KG1 (cell line): ENCODE data around the gene FRS3.

Experiments used
- DNase-seq: peaks from one replicate; lab custom pipeline; 2025; lab: John Stamatoyannopoulos, UW

FRS3 gene

GRCh38 chr6:41728073-41728936 is 51.4 kb downstream of the FRS3 start:
- no peak for DNase-seq

GRCh38 chr6:41727705-41728072 is 52.0 kb downstream of the FRS3 start:
- no peak for DNase-seq

- no peak for DNase-seq
Observed at GRCh38 chr6:41726876-41727275, 52.8 kb downstream of the FRS3 start.

- DNase-seq, result no peak
Observed at GRCh38 chr6:41724586-41725501, 54.9 kb downstream of the FRS3 start.

- DNase-seq, result no peak
Observed at GRCh38 chr6:41724228-41724580, 55.5 kb downstream of the FRS3 start.

- no peak for DNase-seq
Observed at GRCh38 chr6:41723530-41724227, 56.0 kb downstream of the FRS3 start.

- no peak for DNase-seq
Observed at GRCh38 chr6:41722969-41723529, 56.7 kb downstream of the FRS3 start.

- DNase-seq, result no peak
Observed at GRCh38 chr6:41721414-41721813, 58.3 kb downstream of the FRS3 start.

- no peak for DNase-seq
Observed at GRCh38 chr6:41720783-41721182, 58.9 kb downstream of the FRS3 start.

GRCh38 chr6:41720262-41720620 is 59.5 kb downstream of the FRS3 start:
- no peak for DNase-seq
